ENCODE measurements around the gene TFB2M. TPM values are rescaled to one million over a fixed set of nuclear protein-coding genes. Genes with fewer than 3 reads are reported as not detected.

The TFB2M gene
- total RNA-seq, 4 donors from 2014 or later: 9.1 to 12.9 (median 11.4) TPM

DNA sequence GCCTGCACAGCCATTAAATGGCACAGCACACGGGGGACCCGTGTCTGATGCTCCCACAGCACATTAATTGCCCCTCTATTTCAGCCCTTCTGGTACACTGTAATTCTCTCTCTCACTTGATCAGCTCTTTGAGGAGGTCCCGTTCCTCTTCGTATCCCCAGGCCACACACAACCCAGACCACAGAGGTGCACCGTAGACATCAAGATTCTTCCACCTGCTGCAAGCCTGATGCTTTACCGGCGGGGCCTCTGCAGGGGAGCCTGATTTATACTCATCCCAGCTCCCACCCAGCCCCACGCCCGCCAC is 59.7 kb downstream of the TFB2M start:
- Histone ChIP-seq H3K27me3 (no peaks in the 10 kb centered on the region), H3K4me1 (peaks cover 7 to 25% (median 20%) of the 10 kb centered on the region in 4 donors), H3K36me3 (no peaks in the 10 kb centered on the region), H3K27ac (replicated peaks in 1 of 4) (peak overlapping the region in 3 of 4 donors; percentile 67 to 70 (median 68)), H3K4me3 (peak overlapping the region; percentile 71 to 95 (median 86)), H3K9me3 (no peaks in the 10 kb centered on the region)
- no peak for DNase-seq (ENCODE audit: extremely low spot score)
- 7% methylated on average over 7 of the region's 9 CpGs for WGBS
- intact Hi-C loops (cut with DNase I): no loop called here
- TF ChIP-seq POLR2AphosphoS5 (IDR thresholded peaks at IDR 0.05) (no peak), POLR2A (IDR thresholded peaks at IDR 0.05; ENCODE audit: low read depth) (no peak), EP300 (IDR thresholded peaks at IDR 0.05) (no peak)
- TF ChIP-seq, protein P1, sequence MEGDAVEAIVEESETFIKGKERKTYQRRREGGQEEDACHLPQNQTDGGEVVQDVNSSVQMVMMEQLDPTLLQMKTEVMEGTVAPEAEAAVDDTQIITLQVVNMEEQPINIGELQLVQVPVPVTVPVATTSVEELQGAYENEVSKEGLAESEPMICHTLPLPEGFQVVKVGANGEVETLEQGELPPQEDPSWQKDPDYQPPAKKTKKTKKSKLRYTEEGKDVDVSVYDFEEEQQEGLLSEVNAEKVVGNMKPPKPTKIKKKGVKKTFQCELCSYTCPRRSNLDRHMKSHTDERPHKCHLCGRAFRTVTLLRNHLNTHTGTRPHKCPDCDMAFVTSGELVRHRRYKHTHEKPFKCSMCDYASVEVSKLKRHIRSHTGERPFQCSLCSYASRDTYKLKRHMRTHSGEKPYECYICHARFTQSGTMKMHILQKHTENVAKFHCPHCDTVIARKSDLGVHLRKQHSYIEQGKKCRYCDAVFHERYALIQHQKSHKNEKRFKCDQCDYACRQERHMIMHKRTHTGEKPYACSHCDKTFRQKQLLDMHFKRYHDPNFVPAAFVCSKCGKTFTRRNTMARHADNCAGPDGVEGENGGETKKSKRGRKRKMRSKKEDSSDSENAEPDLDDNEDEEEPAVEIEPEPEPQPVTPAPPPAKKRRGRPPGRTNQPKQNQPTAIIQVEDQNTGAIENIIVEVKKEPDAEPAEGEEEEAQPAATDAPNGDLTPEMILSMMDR (IDR thresholded peaks at IDR 0.05): no peak

DNA sequence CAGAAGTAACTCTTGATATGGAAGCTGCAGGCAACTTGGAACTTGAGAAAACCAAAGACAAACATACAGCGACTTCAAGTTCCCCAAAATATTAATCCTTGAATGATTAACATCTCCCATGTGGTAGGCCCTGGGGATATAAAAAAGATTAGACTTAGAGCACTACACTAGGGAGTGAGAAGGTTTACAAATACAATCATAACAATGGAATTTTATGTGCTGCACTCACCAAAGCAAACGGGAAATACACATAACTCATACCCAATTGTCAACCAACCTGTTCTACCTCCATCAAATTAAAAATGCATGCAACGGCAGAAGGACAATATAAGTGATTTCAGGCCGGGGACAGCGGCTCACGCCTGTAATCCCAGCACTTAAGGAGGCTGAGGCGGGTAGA is 62.7 kb downstream of the TFB2M start:
- Histone ChIP-seq H3K9me3 (no peaks in the 10 kb centered on the region), H3K36me3 (no peaks in the 10 kb centered on the region), H3K4me3 (no peak overlapping the region), H3K27me3 (no peaks in the 10 kb centered on the region), H3K4me1 (peaks cover 7 to 24% (median 19%) of the 10 kb centered on the region in 4 donors), H3K27ac (replicated peaks in 1 of 4) (no peak overlapping the region)
- no peak for TF ChIP-seq EP300 (IDR thresholded peaks at IDR 0.05)
- TF ChIP-seq POLR2AphosphoS5 (IDR thresholded peaks at IDR 0.05): no peak
- TF ChIP-seq, protein P1 (IDR thresholded peaks at IDR 0.05): no peak
- no peak for TF ChIP-seq POLR2A (IDR thresholded peaks at IDR 0.05; ENCODE audit: low read depth)
- intact Hi-C loops (cut with DNase I): no loop called here
- WGBS: 79% methylated on average over 7 of the region's 7 CpGs
- DNase-seq (ENCODE audit: extremely low spot score): no peak

DNA sequence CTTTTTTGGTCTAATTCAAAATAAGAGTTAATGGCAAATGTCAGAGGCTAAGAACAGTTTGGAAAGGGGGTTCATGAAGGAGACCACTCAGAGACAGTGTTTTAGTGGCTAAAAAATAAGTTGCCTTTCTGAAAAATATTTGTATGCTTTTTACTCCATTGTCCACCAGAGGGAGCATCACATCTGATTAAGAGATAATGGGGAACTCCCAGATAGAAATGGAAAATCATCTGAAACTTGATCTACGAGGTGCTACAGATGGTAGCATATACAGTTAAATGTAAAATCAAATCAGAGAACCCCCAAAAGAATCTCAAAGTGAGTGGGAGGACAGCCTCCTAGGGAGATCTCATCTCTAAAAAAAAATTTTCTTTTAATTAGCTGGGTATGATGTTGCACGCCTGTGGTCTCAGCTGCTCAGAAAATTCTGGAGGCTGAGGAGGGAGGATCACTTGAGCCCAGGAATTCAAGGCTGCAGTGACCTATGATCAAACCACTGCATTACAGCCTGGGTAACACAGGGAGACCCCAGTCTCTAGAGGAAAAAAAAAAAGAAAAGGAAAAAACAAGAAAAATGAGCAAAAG is 68.6 kb downstream of the TFB2M start:
- TF ChIP-seq EP300 (IDR thresholded peaks at IDR 0.05): no peak
- TF ChIP-seq, protein P1 (IDR thresholded peaks at IDR 0.05): peak; percentile 68 to 79 (median 72)
- intact Hi-C loops (cut with DNase I): loop anchor here (10.0 kb wide), 1 partner anchor 257 kb away; no protein-coding TSS in a partner anchor
- Histone ChIP-seq H3K4me3 (no peak overlapping the region), H3K9me3 (no peaks in the 10 kb centered on the region), H3K27me3 (no peaks in the 10 kb centered on the region), H3K36me3 (no peaks in the 10 kb centered on the region), H3K4me1 (peaks cover 1 to 5% (median 3%) of the 10 kb centered on the region in 4 donors), H3K27ac (replicated peaks in 1 of 4) (no peak overlapping the region)
- WGBS: 52% methylated on average over 2 of the region's 2 CpGs
- no peak for DNase-seq (ENCODE audit: extremely low spot score)

DNA sequence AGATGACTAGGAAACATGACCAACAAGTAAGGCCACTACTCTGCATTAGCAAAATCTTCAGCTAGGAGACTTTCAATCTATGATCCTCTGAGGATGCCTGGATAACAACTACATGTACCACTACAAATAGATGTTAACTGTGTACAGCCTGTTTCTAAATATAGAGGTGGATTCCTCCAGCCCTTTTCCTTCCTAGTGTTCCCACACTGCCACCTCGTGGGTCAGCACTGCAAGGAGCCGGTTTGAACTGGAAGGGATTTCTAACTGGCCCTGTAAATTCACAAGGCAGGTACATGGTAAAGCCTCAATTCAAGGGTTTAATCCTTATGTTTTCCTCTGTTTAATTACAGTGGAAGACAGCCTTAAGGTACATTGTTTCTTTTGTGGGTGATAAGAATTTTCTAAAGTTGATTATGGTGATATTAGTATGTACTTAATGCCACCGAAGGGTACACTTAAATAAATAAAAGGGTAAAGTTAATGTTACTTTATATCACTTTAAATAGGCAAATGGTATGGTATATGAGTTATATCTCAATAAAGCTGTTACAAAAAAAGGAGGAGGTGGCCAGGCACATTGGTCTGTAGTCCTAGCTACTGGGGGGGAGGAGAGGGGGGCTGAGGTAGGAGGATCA is 73.3 kb downstream of the TFB2M start:
- Histone ChIP-seq H3K36me3 (no peaks in the 10 kb centered on the region), H3K27ac (replicated peaks in 1 of 4) (peak overlapping the region in 2 of 4 donors; percentile 2 to 7), H3K9me3 (no peaks in the 10 kb centered on the region), H3K4me1 (peaks cover 5 to 9% (median 7%) of the 10 kb centered on the region in 4 donors), H3K27me3 (no peaks in the 10 kb centered on the region), H3K4me3 (peak overlapping the region in 1 of 4 donors; percentile 13)
- intact Hi-C loops (cut with DNase I): loop anchor here (5.0 to 10.0 kb wide), 3 partner anchors 262 to 1340 kb away; partner anchors contain the start of gene KIF26B
- TF ChIP-seq EP300 (IDR thresholded peaks at IDR 0.05): no peak
- TF ChIP-seq, protein P1 (IDR thresholded peaks at IDR 0.05): peak; percentile 86 to 89 (median 87)
- TF ChIP-seq POLR2AphosphoS5 (IDR thresholded peaks at IDR 0.05): peak in 1 of 2 donors; percentile 14
- TF ChIP-seq POLR2A (IDR thresholded peaks at IDR 0.05; ENCODE audit: low read depth): no peak
- peak; percentile 90 for DNase-seq (ENCODE audit: extremely low spot score)
- WGBS: 31% methylated on average over 3 of the region's 3 CpGs

Data from esophagus muscularis mucosa (tissue), 4 donors.